ENCODE data around the gene KRTAP20-1. TPM values are rescaled to one million over a fixed set of nuclear protein-coding genes. Genes with fewer than 3 reads are reported as not detected.

KRTAP20-1 gene
- total RNA-seq, 1 donor from 2014 or later: not detected

DNA sequence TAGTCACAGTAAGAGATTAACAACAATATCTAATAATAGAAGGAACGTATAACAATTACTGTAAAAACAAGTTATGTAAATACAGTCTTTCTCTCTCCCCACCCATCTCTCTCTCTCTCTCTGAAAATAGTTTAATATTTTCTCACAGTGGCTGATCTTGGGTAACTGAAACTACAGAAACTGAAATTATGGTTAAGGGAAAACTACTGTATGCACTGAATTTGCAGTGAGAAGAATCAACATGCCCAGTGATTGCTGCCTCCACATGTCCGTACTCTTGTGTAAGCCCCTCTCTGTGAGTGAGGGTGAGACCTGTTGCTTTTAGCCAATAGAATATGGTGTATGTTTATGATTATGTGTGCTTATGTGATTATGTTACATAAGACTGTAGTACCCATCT is 4.1 kb upstream of the KRTAP20-1 start:
- H3K36me3 Mint-ChIP-seq (ENCODE audit: low read depth): peaks cover 2% of the 10 kb centered on the region
- H3K27ac Mint-ChIP-seq (ENCODE audit: unreplicated experiment): no peak overlapping the region
- H3K4me3 Mint-ChIP-seq: no peak overlapping the region
- peaks cover 16% of the 10 kb centered on the region for H3K9me3 Mint-ChIP-seq
- DNase-seq (ENCODE audit: low read depth, low spot score): no peak
- no peaks in the 10 kb centered on the region for H3K27me3 Mint-ChIP-seq (ENCODE audit: low read depth)
- H3K4me1 Mint-ChIP-seq: no peaks in the 10 kb centered on the region
- TF ChIP-seq, protein P1, sequence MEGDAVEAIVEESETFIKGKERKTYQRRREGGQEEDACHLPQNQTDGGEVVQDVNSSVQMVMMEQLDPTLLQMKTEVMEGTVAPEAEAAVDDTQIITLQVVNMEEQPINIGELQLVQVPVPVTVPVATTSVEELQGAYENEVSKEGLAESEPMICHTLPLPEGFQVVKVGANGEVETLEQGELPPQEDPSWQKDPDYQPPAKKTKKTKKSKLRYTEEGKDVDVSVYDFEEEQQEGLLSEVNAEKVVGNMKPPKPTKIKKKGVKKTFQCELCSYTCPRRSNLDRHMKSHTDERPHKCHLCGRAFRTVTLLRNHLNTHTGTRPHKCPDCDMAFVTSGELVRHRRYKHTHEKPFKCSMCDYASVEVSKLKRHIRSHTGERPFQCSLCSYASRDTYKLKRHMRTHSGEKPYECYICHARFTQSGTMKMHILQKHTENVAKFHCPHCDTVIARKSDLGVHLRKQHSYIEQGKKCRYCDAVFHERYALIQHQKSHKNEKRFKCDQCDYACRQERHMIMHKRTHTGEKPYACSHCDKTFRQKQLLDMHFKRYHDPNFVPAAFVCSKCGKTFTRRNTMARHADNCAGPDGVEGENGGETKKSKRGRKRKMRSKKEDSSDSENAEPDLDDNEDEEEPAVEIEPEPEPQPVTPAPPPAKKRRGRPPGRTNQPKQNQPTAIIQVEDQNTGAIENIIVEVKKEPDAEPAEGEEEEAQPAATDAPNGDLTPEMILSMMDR (conservative IDR thresholded peaks at IDR 0.05): no peak

GRCh38 chr21:30613836-30614235 is 2.4 kb upstream of the KRTAP20-1 start, which contains the start of gene KRTAP6-1:
Gene KRTAP6-1 (minus strand): TSS chr21:30613930. CDS start chr21:30613904, 26 bp downstream.
- Mint-ChIP-seq H3K4me1 (no peaks in the 10 kb centered on the region), H3K4me3 (no peak within 1 kb of the TSS), H3K27me3 (ENCODE audit: low read depth) (no peaks in the 10 kb centered on the region), H3K27ac (ENCODE audit: unreplicated experiment) (no peak within 1 kb of the TSS), H3K36me3 (ENCODE audit: low read depth) (peaks cover 2% of the 10 kb centered on the region), H3K9me3 (peaks cover 16% of the 10 kb centered on the region)
- TF ChIP-seq, protein P1 (conservative IDR thresholded peaks at IDR 0.05): no peak
- no peak for DNase-seq (ENCODE audit: low read depth, low spot score)

GRCh38 chr21:30615199-30615598 is 1.0 kb upstream of the KRTAP20-1 start:
- DNase-seq (ENCODE audit: low read depth, low spot score): no peak
- H3K27ac Mint-ChIP-seq (ENCODE audit: unreplicated experiment): no peak overlapping the region
- TF ChIP-seq, protein P1 (conservative IDR thresholded peaks at IDR 0.05): no peak

DNA sequence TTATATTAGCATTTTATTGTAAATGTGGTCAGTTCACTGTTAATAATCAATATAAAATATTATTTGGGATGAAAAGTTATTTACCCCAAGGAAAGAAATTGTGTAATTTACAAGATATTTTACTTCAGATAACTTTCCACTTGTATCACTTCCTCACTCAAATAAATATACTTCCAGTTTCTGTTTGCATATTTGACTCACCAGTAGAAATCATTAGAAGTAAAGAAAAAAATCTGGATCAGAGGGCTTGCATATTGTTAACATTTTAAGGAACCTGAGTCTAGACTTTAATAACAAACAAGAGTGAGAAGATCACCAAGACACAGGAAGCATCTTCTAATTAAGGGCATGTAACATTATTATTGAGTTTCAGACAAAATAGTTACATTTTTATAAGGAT is 3.9 kb downstream of the KRTAP20-1 start:
- DNase-seq (ENCODE audit: low read depth, low spot score): no peak
- Mint-ChIP-seq H3K27ac (ENCODE audit: unreplicated experiment) (no peak overlapping the region), H3K27me3 (ENCODE audit: low read depth) (no peaks in the 10 kb centered on the region), H3K9me3 (peaks cover 8% of the 10 kb centered on the region), H3K36me3 (ENCODE audit: low read depth) (no peaks in the 10 kb centered on the region), H3K4me3 (no peak overlapping the region), H3K4me1 (no peaks in the 10 kb centered on the region)
- TF ChIP-seq, protein P1 (conservative IDR thresholded peaks at IDR 0.05): no peak

More at GRCh38 chr21:30615199-30615598, 1.0 kb upstream of the KRTAP20-1 start:
- H3K36me3 Mint-ChIP-seq (ENCODE audit: low read depth): peaks cover 2% of the 10 kb centered on the region
- H3K4me1 Mint-ChIP-seq: no peaks in the 10 kb centered on the region
- H3K9me3 Mint-ChIP-seq: peaks cover 15% of the 10 kb centered on the region
- no peak overlapping the region for H3K4me3 Mint-ChIP-seq
- H3K27me3 Mint-ChIP-seq (ENCODE audit: low read depth): no peaks in the 10 kb centered on the region

DNA sequence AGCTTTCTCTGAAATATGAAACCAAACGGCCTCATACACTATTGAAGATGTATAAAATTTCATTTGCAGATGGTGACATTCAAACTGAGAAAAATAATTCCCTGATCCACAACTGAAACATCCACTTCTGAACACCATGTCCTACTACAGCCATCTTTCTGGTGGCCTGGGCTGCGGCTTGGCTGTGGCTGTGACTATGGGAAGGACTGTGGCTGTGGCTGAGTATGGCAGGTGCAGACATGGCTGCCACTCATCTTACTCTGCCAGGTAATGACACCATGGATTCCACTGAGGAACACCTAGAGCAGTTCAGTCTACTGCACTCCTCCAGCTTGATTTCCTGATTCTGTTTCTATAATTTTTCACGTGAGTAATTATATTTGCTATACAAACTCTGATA is 4.3 kb downstream of the KRTAP20-1 start, which contains the start of gene KRTAP20-4:
Gene KRTAP20-4, plus strand, starts transcription at position 106 of the 400 bp plus-strand sequence.
- peaks cover 9% of the 10 kb centered on the region for H3K9me3 Mint-ChIP-seq
- DNase-seq (ENCODE audit: low read depth, low spot score): no peak
- TF ChIP-seq, protein P1 (conservative IDR thresholded peaks at IDR 0.05): no peak
- no peaks in the 10 kb centered on the region for H3K4me1 Mint-ChIP-seq
- no peaks in the 10 kb centered on the region for H3K36me3 Mint-ChIP-seq (ENCODE audit: low read depth)
- H3K4me3 Mint-ChIP-seq: no peak within 1 kb of the TSS
- H3K27me3 Mint-ChIP-seq (ENCODE audit: low read depth): no peaks in the 10 kb centered on the region
- H3K27ac Mint-ChIP-seq (ENCODE audit: unreplicated experiment): no peak within 1 kb of the TSS

Measured in neural crest cell (in vitro differentiated cells).